Lung (tissue), 12 donors: ENCODE results near the gene OR1L8. TPM values are rescaled to one million over a fixed set of nuclear protein-coding genes. Genes with fewer than 3 reads are reported as not detected.
"Not testable (repeated sequence)": the region's sequence is repeated elsewhere in the genome, so short reads cannot be mapped to it uniquely, and the experiment has no call there.

Experiments
- ATAC-seq: fragments of 200-7000 bp; cut with Tn5 transposase; one replicate; pipeline ENCODE4 v1.9.1; 2020; ENCODE audit warnings: moderate number of reproducible peaks; ENCODE audit not compliant: insufficient read depth, low FRiP score
- DNase-seq, 3 donors: peaks; one replicate each; pipeline ENCODE4 v3.0.0-alpha.2; 2013 to 2017
- H3K27ac ChIP-seq, 2 donors: one replicate each; pipeline ENCODE4 v1.5.1; 2013; ENCODE audit warnings: mild to moderate bottlenecking in 2 of 2, moderate library complexity in 2 of 2, control low read depth in 1 of 2, inconsistent platforms in 1 of 2, low read depth in 1 of 2, low read length in 1 of 2
- H3K27me3 ChIP-seq, 3 donors: one replicate each; pipeline ENCODE4 v1.5.1; 2013; ENCODE audit warnings: low read length in 2 of 3; ENCODE audit not compliant: control insufficient read depth in 3 of 3, insufficient read depth in 3 of 3
- H3K36me3 ChIP-seq, 4 donors: one replicate each; pipeline ENCODE4 v1.5.1; 2013; ENCODE audit warnings: low read length in 4 of 4, mild to moderate bottlenecking in 1 of 4, moderate library complexity in 1 of 4; ENCODE audit not compliant: control insufficient read depth in 4 of 4, insufficient read depth in 4 of 4
- H3K4me1 ChIP-seq, 5 donors: one replicate each; pipeline ENCODE4 v1.5.1; 2013; ENCODE audit warnings: low read length in 5 of 5, mild to moderate bottlenecking in 2 of 5, moderate library complexity in 1 of 5; ENCODE audit not compliant: control insufficient read depth in 5 of 5, insufficient read depth in 5 of 5
- H3K4me3 ChIP-seq: one replicate; pipeline ENCODE4 v1.5.1; 2013; ENCODE audit warnings: mild to moderate bottlenecking, control low read depth, moderate library complexity
- H3K9ac ChIP-seq, 2 donors: one replicate each; pipeline ENCODE4 v1.5.1; 2013; ENCODE audit warnings: low read length in 2 of 2, control low read depth in 1 of 2; ENCODE audit not compliant: insufficient read depth in 1 of 2
- H3K9me3 ChIP-seq, 4 donors: one replicate each; pipeline ENCODE4 v1.5.1; 2013; ENCODE audit warnings: low read length in 3 of 4, mild to moderate bottlenecking in 1 of 4, moderate library complexity in 1 of 4; ENCODE audit not compliant: control insufficient read depth in 4 of 4, insufficient read depth in 3 of 4
- CTCF ChIP-seq: IDR thresholded peaks from 2 replicates; pipeline ENCODE4 v1.5.1; 2012; ENCODE audit warnings: mild to moderate bottlenecking; ENCODE audit errors: control extremely low read depth, extremely low read depth
- WGBS, 2 donors: extraction: QIAGEN DNeasy Blood & Tissue Kit; methylation state at CpG; one replicate each; pipeline ENCODE4 v1.1.7; 2013; 5-methylcytosine and 5-hydroxymethylcytosine counted together
- polyA plus RNA-seq, 2 donors: library from polyadenylated mRNA; stranded (reverse); fragments of 200-250 nt; gene quantifications; one replicate each; pipeline ENCODE4 v1.2.1, GENCODE V29; 2013
- total RNA-seq, 2 donors: library from RNA; depleted of rRNA in 1 of 2; stranded (reverse); fragments of >200 nt in 1 of 2; gene quantifications; one replicate each; pipeline ENCODE4 v1.2.1, GENCODE V29; 2014 to 2021
- donor health status: control.
- donor health status: control.
- donor health status: Bipolar disorder and iron deficiency.
- donor health status: healthy.
- donor health status: DM: yes; HTN: yes; CAD: no.

OR1L8 gene
- total and polyA plus RNA-seq, 4 donors: 0.16 to 0.37 (median 0.20) TPM; not detected in 1

- no peaks in the 10 kb centered on the region for H3K27me3 ChIP-seq
- peaks cover 0 to 8% (median 0%) of the 10 kb centered on the region in 4 donors for H3K9me3 ChIP-seq
- TF ChIP-seq CTCF: no peak
- DNase-seq (no peak), ATAC-seq (no peak)
- no peak within 1 kb of the TSS for H3K9ac ChIP-seq
- H3K36me3 ChIP-seq: no peaks in the 10 kb centered on the region
- no peak within 1 kb of the TSS for H3K27ac ChIP-seq
- 62% methylated on average over 2 of the region's 2 CpGs for WGBS, 2 donors
- no peak within 1 kb of the TSS for H3K4me3 ChIP-seq
- no peaks in the 10 kb centered on the region for H3K4me1 ChIP-seq
Observed at GRCh38 chr9:122552812-122553211, 30.4 kb downstream of the OR1L8 start, which contains the start of gene OR1N2. Gene OR1N2 (plus strand): TSS chr9:122553112. CDS start chr9:122553212, 100 bp downstream.

GRCh38 chr9:122551371-122551770, 31.8 kb downstream of the OR1L8 start:
- 78 to 81% methylated on average over 5 of the region's 5 CpGs for WGBS, 2 donors
- no peaks in the 10 kb centered on the region for H3K4me1 ChIP-seq
- no peak for ATAC-seq
- no peaks in the 10 kb centered on the region for H3K27me3 ChIP-seq
- H3K27ac ChIP-seq: no peak overlapping the region
- TF ChIP-seq CTCF: no peak
- no peaks in the 10 kb centered on the region for H3K36me3 ChIP-seq
- no peak for DNase-seq
- H3K4me3 ChIP-seq: no peak overlapping the region
- no peak overlapping the region for H3K9ac ChIP-seq
- H3K9me3 ChIP-seq: peaks cover 0 to 8% (median 0%) of the 10 kb centered on the region in 4 donors

GRCh38 chr9:122546196-122546595, 37.0 kb downstream of the OR1L8 start:
- H3K4me3 ChIP-seq: no peak overlapping the region
- no peak overlapping the region for H3K27ac ChIP-seq
- DNase-seq (no peak), ATAC-seq (no peak)
- H3K27me3 ChIP-seq: no peaks in the 10 kb centered on the region
- peaks cover 0 to 3% (median 0%) of the 10 kb centered on the region in 4 donors for H3K9me3 ChIP-seq
- TF ChIP-seq CTCF: no peak
- WGBS, 2 donors: 63 to 67% methylated on average over 8 of the region's 8 CpGs
- H3K4me1 ChIP-seq: no peaks in the 10 kb centered on the region
- no peaks in the 10 kb centered on the region for H3K36me3 ChIP-seq
- no peak overlapping the region for H3K9ac ChIP-seq

- TF ChIP-seq CTCF: no peak
- H3K4me3 ChIP-seq: no peak overlapping the region
- DNase-seq (no peak), ATAC-seq (no peak)
- H3K9ac ChIP-seq: no peak overlapping the region
- WGBS, 2 donors: 70 to 72% methylated on average over 2 of the region's 2 CpGs
- no peaks in the 10 kb centered on the region for H3K27me3 ChIP-seq
- no peak overlapping the region for H3K27ac ChIP-seq
- no peaks in the 10 kb centered on the region for H3K36me3 ChIP-seq
- no peaks in the 10 kb centered on the region for H3K4me1 ChIP-seq
- H3K9me3 ChIP-seq: no peaks in the 10 kb centered on the region
Observed at GRCh38 chr9:122538757-122539156, 44.4 kb downstream of the OR1L8 start.

- ATAC-seq, H3K27ac ChIP-seq, H3K36me3 ChIP-seq, H3K4me1 ChIP-seq, H3K9me3 ChIP-seq, DNase-seq, H3K9ac ChIP-seq, H3K27me3 ChIP-seq, H3K4me3 ChIP-seq: not testable (repeated sequence)
- WGBS, 2 donors: 68 to 84% methylated on average over 7 of the region's 7 CpGs
Observed at GRCh38 chr9:122537066-122537465, 46.1 kb downstream of the OR1L8 start.
